H1 (cell line): ENCODE results near the gene FXYD5.

Source experiments
- EGR1 ChIP-seq: IDR thresholded peaks from 2 replicates; pipeline ENCODE4 v1.6.1; 2011; ENCODE audit warnings: low read depth, low read length, borderline replicate concordance
- GABPA ChIP-seq: IDR thresholded peaks from 2 replicates; pipeline ENCODE4 v1.6.1; 2011; ENCODE audit warnings: mild to moderate bottlenecking, low read length, moderate library complexity, borderline replicate concordance; ENCODE audit not compliant: insufficient read depth
- GTF2F1 ChIP-seq: IDR thresholded peaks from 2 replicates; pipeline ENCODE4 v1.6.1; 2012; ENCODE audit warnings: low read depth, low read length, improper control_type of control experiment, borderline replicate concordance
- HDAC2 ChIP-seq, 2 experiments: fragments of 300-600 bp in 1 of 2; sonication (generic) in 1 of 2; IDR thresholded peaks; 2 replicates each; pipeline ENCODE4 v1.6.1; 2011 to 2012; ENCODE audit warnings: low read depth in 2 of 2, low read length in 2 of 2, mild to moderate bottlenecking in 2 of 2, moderate library complexity in 2 of 2, borderline replicate concordance in 1 of 2, inconsistent platforms in 1 of 2
- HDAC6 ChIP-seq: IDR thresholded peaks from one replicate; pipeline ENCODE4 v1.7.1; 2012; ENCODE audit warnings: low read depth, mild to moderate bottlenecking, inconsistent platforms, low read length, moderate library complexity
- JUND ChIP-seq: IDR thresholded peaks from 2 replicates; pipeline ENCODE4 v1.6.1; 2011; ENCODE audit warnings: mild to moderate bottlenecking, improper control_type of control experiment, low read length
- MAX ChIP-seq: IDR thresholded peaks from 2 replicates; pipeline ENCODE4 v1.6.1; 2012; ENCODE audit warnings: inconsistent platforms
- POLR2A ChIP-seq, 2 experiments: IDR thresholded peaks; 1 replicate in 1 of 2; 2 replicates in 1 of 2; pipeline ENCODE4 v1.6.1; 2011; ENCODE audit warnings: low read depth in 2 of 2, low read length in 2 of 2, mild to moderate bottlenecking in 2 of 2; ENCODE audit errors: control extremely low read depth in 1 of 2
- POLR2AphosphoS5 ChIP-seq: IDR thresholded peaks from 2 replicates; pipeline ENCODE4 v1.6.1; 2011; ENCODE audit warnings: low read depth, low read length
- TAF1 ChIP-seq: IDR thresholded peaks from 2 replicates; pipeline ENCODE4 v1.6.1; 2011; ENCODE audit warnings: mild to moderate bottlenecking, low read depth, low read length
- ZNF274 ChIP-seq: IDR thresholded peaks from 2 replicates; pipeline ENCODE4 v1.7.0; 2012; ENCODE audit warnings: low read length, borderline replicate concordance; ENCODE audit errors: extremely low read depth
- TF ChIP-seq, protein P1 (sequence below), 3 experiments: IDR thresholded peaks; 1 replicate in 2 of 3; 2 replicates in 1 of 3; pipeline versions ENCODE4 v1.5.1 to v1.6.1; 2011; ENCODE audit warnings: low read length in 3 of 3, mild to moderate bottlenecking in 3 of 3, inconsistent platforms in 2 of 3, low read depth in 1 of 3, moderate library complexity in 1 of 3; ENCODE audit not compliant: insufficient read depth in 1 of 3; ENCODE audit errors: control extremely low read depth in 1 of 3

DNA sequence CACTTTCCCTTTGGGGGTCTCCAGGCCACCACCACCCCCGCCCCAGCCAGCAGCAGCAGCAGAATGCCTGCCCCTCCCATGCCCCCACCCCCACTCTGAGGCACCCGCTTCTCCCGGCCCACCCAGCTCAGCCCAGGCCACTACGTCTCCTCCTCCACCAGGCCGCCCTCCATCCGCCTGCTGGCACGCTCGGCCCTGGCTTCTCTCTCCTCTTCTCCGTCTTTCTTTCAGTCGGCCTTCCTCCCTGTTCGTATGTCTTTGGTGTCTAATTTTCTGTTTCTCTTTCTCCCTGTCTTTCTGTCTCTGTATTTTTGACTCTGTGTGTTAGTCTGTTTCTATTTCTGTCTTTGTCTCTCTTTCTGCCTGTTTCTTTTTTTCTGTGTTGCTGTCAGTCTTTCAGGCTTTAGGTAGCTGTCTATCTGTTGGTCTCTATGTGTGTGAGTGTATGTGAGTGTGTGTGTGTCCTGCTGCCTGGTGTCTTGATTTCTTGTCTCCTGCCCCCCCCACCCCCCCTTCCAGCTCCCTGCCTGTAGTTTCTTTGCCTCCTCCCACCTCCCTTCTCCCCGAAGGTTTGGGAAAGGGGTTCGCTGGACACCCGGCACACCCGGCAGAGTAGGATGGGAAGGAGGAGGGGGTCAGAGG lies 19.8 kb upstream of the FXYD5 start, which contains the start of gene LGI4:
- TF ChIP-seq, protein P1, sequence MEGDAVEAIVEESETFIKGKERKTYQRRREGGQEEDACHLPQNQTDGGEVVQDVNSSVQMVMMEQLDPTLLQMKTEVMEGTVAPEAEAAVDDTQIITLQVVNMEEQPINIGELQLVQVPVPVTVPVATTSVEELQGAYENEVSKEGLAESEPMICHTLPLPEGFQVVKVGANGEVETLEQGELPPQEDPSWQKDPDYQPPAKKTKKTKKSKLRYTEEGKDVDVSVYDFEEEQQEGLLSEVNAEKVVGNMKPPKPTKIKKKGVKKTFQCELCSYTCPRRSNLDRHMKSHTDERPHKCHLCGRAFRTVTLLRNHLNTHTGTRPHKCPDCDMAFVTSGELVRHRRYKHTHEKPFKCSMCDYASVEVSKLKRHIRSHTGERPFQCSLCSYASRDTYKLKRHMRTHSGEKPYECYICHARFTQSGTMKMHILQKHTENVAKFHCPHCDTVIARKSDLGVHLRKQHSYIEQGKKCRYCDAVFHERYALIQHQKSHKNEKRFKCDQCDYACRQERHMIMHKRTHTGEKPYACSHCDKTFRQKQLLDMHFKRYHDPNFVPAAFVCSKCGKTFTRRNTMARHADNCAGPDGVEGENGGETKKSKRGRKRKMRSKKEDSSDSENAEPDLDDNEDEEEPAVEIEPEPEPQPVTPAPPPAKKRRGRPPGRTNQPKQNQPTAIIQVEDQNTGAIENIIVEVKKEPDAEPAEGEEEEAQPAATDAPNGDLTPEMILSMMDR (IDR thresholded peaks at IDR 0.05; ENCODE audit: control extremely low read depth in 1 of 3, insufficient read depth in 1 of 3, low read depth in 1 of 3, low read length in 3 of 3): no peak
- TF ChIP-seq JUND: no peak
- TF ChIP-seq HDAC6: no peak
- no peak for TF ChIP-seq MAX
- no peak for TF ChIP-seq POLR2A (IDR thresholded peaks at IDR 0.05; ENCODE audit: control extremely low read depth in 1 of 2, low read depth in 2 of 2, low read length in 2 of 2)
- no peak for TF ChIP-seq POLR2AphosphoS5
- no peak for TF ChIP-seq EGR1
- TF ChIP-seq TAF1: no peak
- no peak for TF ChIP-seq GTF2F1
- TF ChIP-seq GABPA: no peak
- no peak for TF ChIP-seq HDAC2 (IDR thresholded peaks at IDR 0.05; ENCODE audit: borderline replicate concordance in 1 of 2, low read depth in 2 of 2, low read length in 2 of 2)
- no peak for TF ChIP-seq ZNF274
